ENCODE data around the gene NCBP3. TPM values are rescaled to one million over a fixed set of nuclear protein-coding genes. Genes with fewer than 3 reads are reported as not detected.
"Not testable (repeated sequence)": the region's sequence is repeated elsewhere in the genome, so short reads cannot be mapped to it uniquely, and the experiment has no call there.

Gene NCBP3
- total RNA-seq, 4 donors from 2014 or later, result 9.5 to 15.2 (median 14.5) TPM

DNA sequence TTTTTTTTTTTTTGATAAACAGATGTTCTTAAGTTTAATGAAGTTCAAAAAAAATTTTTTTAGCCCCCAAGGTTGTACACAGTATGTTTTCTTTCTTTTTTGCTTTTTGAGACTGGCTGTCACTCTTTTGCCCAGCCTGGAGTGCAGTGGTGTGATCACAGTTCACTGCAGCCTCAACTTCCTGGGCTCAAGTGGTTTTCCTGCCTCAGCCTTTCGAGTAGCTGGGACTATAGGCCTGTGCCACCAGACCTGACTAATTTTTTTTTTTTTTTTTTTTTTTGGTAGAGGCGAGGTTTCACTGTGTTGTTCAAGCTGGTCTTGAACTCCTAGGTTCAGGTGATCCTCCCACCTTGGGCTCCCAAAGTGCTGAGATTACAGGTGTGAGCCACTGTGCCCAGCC is 57.8 kb downstream of the NCBP3 start:
- intact Hi-C loops (cut with DNase I; ENCODE audit: low total_unique reads), result no loop called here
- no peak overlapping the region for H3K27ac ChIP-seq
- TF ChIP-seq, protein P1, sequence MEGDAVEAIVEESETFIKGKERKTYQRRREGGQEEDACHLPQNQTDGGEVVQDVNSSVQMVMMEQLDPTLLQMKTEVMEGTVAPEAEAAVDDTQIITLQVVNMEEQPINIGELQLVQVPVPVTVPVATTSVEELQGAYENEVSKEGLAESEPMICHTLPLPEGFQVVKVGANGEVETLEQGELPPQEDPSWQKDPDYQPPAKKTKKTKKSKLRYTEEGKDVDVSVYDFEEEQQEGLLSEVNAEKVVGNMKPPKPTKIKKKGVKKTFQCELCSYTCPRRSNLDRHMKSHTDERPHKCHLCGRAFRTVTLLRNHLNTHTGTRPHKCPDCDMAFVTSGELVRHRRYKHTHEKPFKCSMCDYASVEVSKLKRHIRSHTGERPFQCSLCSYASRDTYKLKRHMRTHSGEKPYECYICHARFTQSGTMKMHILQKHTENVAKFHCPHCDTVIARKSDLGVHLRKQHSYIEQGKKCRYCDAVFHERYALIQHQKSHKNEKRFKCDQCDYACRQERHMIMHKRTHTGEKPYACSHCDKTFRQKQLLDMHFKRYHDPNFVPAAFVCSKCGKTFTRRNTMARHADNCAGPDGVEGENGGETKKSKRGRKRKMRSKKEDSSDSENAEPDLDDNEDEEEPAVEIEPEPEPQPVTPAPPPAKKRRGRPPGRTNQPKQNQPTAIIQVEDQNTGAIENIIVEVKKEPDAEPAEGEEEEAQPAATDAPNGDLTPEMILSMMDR (IDR thresholded peaks at IDR 0.05 in 4 of 5, conservative IDR thresholded peaks at IDR 0.05 in 1 of 5), result no peak
- no peak for TF ChIP-seq POLR2A (IDR thresholded peaks at IDR 0.05)
- H3K4me1 ChIP-seq, result no peaks in the 10 kb centered on the region
- H3K4me3 ChIP-seq, result no peak overlapping the region
- H3K27me3 ChIP-seq, result no peaks in the 10 kb centered on the region
- in situ Hi-C loops (cut with MboI; ENCODE audit: low sequenced_read_pairs in 4 of 4), result no loop called here
- DNase-seq (no peak), ATAC-seq (no peak)
- no peaks in the 10 kb centered on the region for H3K36me3 ChIP-seq
- no peaks in the 10 kb centered on the region for H3K9me3 ChIP-seq

DNA sequence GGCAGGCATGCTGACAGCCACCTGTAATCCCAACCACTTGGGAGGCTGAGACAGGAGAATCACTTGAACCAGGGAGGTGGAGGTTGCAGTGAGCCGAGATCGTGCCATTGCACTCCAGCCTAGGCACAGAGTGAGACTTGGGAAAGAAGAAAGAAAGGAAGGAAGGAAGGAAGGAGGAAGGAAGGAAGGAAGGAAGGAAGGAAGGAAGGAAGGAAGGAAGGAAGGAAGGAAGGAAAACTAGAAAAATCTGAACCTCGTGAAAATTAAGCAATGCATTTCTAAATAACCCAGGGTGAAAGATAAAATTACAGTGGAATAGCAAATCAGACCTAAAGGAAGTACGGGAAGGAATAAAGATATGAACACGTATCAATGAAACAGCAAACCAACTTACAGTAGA is 60.7 kb downstream of the NCBP3 start:
- DNase-seq; H3K27ac ChIP-seq; ATAC-seq; H3K27me3 ChIP-seq; intact Hi-C loops (cut with DNase I; ENCODE audit: low total_unique reads); H3K4me1 ChIP-seq; H3K36me3 ChIP-seq; in situ Hi-C loops (cut with MboI; ENCODE audit: low sequenced_read_pairs in 4 of 4); H3K4me3 ChIP-seq; H3K9me3 ChIP-seq: not testable (repeated sequence)

DNA sequence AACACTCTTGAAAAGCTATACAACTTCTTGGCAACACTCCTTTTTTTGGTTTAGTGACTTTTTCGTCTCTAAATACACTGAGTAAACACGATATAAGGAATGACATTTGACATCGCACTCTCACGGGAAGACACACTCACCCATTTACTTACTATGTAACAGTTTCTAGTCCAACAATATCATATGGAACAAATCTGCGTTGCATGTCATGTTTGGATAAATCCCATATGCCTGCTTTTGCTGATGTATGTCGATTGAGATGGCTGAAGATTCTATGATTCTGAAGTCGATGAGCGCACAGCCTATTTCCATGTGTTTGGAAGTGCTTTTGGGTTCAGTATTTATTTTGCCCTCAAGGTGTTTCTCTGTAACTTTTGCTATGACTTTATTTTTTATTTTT is 63.3 kb downstream of the NCBP3 start:
- no peaks in the 10 kb centered on the region for H3K27me3 ChIP-seq
- H3K4me3 ChIP-seq, result no peak overlapping the region
- no peaks in the 10 kb centered on the region for H3K36me3 ChIP-seq
- in situ Hi-C loops (cut with MboI; ENCODE audit: low sequenced_read_pairs in 4 of 4), result no loop called here
- ATAC-seq, result no peak
- TF ChIP-seq, protein P1 (IDR thresholded peaks at IDR 0.05 in 4 of 5, conservative IDR thresholded peaks at IDR 0.05 in 1 of 5), result no peak
- intact Hi-C loops (cut with DNase I; ENCODE audit: low total_unique reads), result no loop called here
- no peak overlapping the region for H3K27ac ChIP-seq
- no peak for DNase-seq
- no peaks in the 10 kb centered on the region for H3K9me3 ChIP-seq
- H3K4me1 ChIP-seq, result no peaks in the 10 kb centered on the region

DNA sequence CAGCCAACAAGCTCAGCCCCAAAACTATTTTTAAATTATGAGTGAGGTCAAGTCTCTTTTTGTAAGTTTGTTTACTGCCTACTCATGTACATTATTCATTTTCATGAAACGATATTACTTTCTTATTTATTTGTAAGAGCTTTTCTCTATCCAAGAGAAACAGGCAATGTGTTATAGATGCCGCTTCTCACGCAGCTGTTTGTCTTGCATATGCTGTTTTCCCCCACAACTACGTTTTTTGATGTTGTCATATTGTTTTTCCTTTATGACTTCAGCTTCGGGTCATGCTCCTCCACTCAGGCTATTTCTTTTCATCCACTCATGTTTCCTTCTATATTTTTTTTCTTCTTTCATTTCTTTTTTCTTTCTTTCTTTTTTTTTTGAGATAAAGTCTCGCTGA is 65.1 kb downstream of the NCBP3 start:
- H3K4me3 ChIP-seq, result no peak overlapping the region
- in situ Hi-C loops (cut with MboI; ENCODE audit: low sequenced_read_pairs in 4 of 4) (no loop called here), intact Hi-C loops (cut with DNase I; ENCODE audit: low total_unique reads) (no loop called here)
- ATAC-seq, result no peak
- DNase-seq, result no peak
- H3K27me3 ChIP-seq, result no peaks in the 10 kb centered on the region
- no peaks in the 10 kb centered on the region for H3K9me3 ChIP-seq
- TF ChIP-seq POLR2A (IDR thresholded peaks at IDR 0.05), result no peak
- TF ChIP-seq, protein P1 (IDR thresholded peaks at IDR 0.05 in 4 of 5, conservative IDR thresholded peaks at IDR 0.05 in 1 of 5), result no peak
- no peaks in the 10 kb centered on the region for H3K36me3 ChIP-seq
- H3K27ac ChIP-seq, result no peak overlapping the region
- no peaks in the 10 kb centered on the region for H3K4me1 ChIP-seq

DNA sequence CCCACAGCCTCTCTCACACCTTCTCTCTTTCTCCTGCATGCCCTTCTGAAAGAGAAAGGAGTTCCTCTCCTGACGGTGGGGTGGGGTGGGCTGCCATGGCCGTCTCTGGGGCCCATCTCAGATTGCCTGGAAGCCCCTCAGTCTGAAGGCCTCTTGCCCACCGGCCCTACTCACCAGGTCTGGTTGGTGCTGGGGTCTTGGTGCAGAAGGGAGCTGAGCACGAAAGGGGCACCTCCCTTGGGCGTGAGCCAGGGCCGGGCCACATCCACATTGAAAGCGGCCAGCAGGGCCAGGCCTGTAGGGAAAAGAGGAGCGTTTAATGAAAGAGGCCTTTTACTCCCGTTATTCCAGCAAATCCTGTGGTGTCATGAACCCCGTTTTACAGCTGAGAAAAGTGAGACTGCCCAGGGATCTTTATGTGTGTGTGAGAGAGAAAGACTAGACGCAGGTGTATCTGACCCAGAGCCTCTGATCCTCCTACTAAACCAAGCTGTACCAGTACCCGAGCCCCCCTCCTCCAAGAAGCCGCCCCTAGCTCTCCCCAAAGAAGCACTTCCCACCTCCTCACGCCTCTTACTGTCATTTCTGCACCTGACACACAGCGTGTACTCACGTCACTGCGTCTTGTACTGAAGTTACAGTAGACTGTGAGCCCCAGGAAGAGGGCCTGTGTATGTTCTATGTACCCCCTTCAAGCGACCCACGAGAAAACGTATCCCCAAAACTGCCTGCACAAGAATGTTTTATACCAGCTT is 68.5 kb downstream of the NCBP3 start:
- Histone ChIP-seq H3K4me1 (no peaks in the 10 kb centered on the region), H3K27me3 (no peaks in the 10 kb centered on the region), H3K27ac (no peak overlapping the region), H3K36me3 (no peaks in the 10 kb centered on the region), H3K4me3 (no peak overlapping the region), H3K9me3 (no peaks in the 10 kb centered on the region)
- in situ Hi-C loops (cut with MboI; ENCODE audit: low sequenced_read_pairs in 4 of 4) (no loop called here), intact Hi-C loops (cut with DNase I; ENCODE audit: low total_unique reads) (no loop called here)
- no peak for DNase-seq
- TF ChIP-seq, protein P1 (IDR thresholded peaks at IDR 0.05 in 4 of 5, conservative IDR thresholded peaks at IDR 0.05 in 1 of 5), result no peak
- no peak for TF ChIP-seq POLR2A (IDR thresholded peaks at IDR 0.05)
- ATAC-seq, result no peak

All from gastrocnemius medialis (tissue), 4 donors.